ENCODE measurements around the gene WIF1.

Gene WIF1

DNA sequence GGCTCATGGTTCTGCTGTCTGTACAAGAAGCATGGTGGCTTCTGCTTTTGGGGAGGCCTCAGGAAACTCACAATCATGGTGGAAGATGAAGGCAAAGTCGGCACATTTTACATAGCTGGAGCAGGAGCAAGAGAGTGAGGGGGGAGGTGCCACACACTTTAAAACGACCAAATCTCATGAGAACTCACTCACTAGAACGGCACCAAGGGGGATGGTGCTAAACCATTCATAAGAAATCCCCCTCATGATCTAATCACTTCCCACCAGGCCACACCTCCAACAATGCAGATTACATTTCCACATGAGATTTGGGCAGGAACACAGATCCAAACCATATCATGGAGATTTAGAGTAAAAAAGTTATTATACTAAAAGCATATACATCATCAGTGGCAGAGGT lies 34.7 kb upstream of the WIF1 start:
- no peaks in the 10 kb centered on the region for H3K36me3 ChIP-seq (ENCODE audit: control insufficient read depth, insufficient read depth, low read length)
- no peak overlapping the region for H3K4me3 ChIP-seq (ENCODE audit: insufficient read depth, low read depth, low read length, poor library complexity, severe bottlenecking)
- H3K27ac ChIP-seq (ENCODE audit: insufficient read depth, low read length, poor library complexity, severe bottlenecking), result no peak overlapping the region
- peaks cover 4% of the 10 kb centered on the region for H3K27me3 ChIP-seq (replicated peaks; ENCODE audit: control insufficient read depth, insufficient read depth, low read length, poor library complexity, severe bottlenecking)
- H3K4me1 ChIP-seq (ENCODE audit: control insufficient read depth, insufficient read depth, low read length, poor library complexity, severe bottlenecking), result peaks cover 7% of the 10 kb centered on the region
- DNase-seq, result no peak
- H3K9me3 ChIP-seq (ENCODE audit: control insufficient read depth, low read length), result no peaks in the 10 kb centered on the region

DNA sequence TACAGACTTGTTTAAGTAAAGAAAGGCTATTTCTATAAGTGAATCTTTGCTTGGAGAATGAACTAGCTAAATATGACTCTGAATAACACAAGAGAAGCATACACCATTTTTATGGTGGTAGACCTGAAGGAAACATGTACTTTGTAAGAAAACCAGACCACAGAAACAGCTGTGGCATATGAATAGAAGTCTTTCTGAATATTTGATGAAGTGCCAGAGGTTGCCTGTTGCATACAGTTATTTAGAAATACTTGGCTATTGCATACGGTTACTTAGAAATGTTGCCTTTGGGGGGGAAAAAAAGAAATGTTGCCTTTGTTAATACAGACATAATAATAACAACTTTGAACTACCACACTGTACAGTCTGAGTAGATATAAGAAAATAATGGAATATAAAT lies 31.5 kb upstream of the WIF1 start:
- DNase-seq, result no peak
- H3K4me1 ChIP-seq (ENCODE audit: control insufficient read depth, insufficient read depth, low read length, poor library complexity, severe bottlenecking), result peaks cover 7% of the 10 kb centered on the region
- H3K36me3 ChIP-seq (ENCODE audit: control insufficient read depth, insufficient read depth, low read length), result no peaks in the 10 kb centered on the region
- H3K4me3 ChIP-seq (ENCODE audit: insufficient read depth, low read depth, low read length, poor library complexity, severe bottlenecking), result no peak overlapping the region
- no peaks in the 10 kb centered on the region for H3K9me3 ChIP-seq (ENCODE audit: control insufficient read depth, low read length)
- no peak overlapping the region for H3K27ac ChIP-seq (ENCODE audit: insufficient read depth, low read length, poor library complexity, severe bottlenecking)
- peaks cover 4% of the 10 kb centered on the region for H3K27me3 ChIP-seq (replicated peaks; ENCODE audit: control insufficient read depth, insufficient read depth, low read length, poor library complexity, severe bottlenecking)

DNA sequence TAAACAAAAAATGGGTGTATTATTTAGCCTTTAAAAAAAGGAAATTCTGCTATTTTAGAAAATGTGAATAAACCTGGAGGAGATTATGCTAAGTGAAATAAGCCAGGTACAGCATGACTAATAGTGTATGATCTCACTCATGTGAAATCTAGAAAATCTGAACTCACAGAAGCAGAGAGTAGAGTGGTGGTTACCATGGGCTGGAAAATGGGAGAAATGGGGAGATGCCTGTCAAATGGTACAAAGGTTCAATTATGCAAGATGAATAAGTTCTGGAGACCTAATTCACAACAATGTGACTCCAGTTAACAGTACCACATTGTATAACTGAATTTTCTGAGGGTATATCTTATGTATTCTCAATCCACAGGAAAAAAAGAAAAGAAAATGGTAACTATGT lies 30.9 kb upstream of the WIF1 start:
- peaks cover 7% of the 10 kb centered on the region for H3K4me1 ChIP-seq (ENCODE audit: control insufficient read depth, insufficient read depth, low read length, poor library complexity, severe bottlenecking)
- no peak for DNase-seq
- no peaks in the 10 kb centered on the region for H3K36me3 ChIP-seq (ENCODE audit: control insufficient read depth, insufficient read depth, low read length)
- H3K9me3 ChIP-seq (ENCODE audit: control insufficient read depth, low read length), result no peaks in the 10 kb centered on the region
- no peak overlapping the region for H3K27ac ChIP-seq (ENCODE audit: insufficient read depth, low read length, poor library complexity, severe bottlenecking)
- no peak overlapping the region for H3K4me3 ChIP-seq (ENCODE audit: insufficient read depth, low read depth, low read length, poor library complexity, severe bottlenecking)
- peaks cover 4% of the 10 kb centered on the region for H3K27me3 ChIP-seq (replicated peaks; ENCODE audit: control insufficient read depth, insufficient read depth, low read length, poor library complexity, severe bottlenecking)

DNA sequence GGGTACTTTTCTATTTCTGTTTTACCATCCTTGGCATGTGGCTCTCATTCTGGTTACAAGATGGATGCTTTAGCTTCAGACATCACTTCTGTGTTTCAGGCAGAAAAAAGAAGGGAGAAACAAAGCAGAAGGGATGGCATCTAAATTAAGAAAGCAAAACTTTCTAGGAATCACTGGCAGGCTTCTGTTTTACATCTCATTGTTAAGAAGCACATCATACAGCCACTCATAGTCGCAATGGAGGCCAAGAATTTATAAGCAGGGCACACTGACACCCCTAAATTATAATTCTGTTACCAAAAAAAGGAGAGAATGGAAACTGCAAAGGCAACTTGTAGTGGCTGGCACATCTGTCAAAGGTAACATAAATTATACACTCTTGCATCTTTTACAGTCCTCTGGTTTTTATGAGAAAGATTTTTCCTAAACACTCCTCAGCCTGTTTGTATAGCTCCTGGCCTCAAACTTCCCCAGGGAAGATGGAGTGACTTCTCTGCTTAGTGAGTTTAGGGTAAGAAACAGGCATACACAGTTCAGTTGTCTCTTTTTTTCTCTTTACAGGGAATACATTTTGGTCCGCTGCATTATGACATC lies 26.3 kb upstream of the WIF1 start:
- Histone ChIP-seq H3K9me3 (ENCODE audit: control insufficient read depth, low read length) (no peaks in the 10 kb centered on the region), H3K4me3 (ENCODE audit: insufficient read depth, low read depth, low read length, poor library complexity, severe bottlenecking) (no peak overlapping the region), H3K36me3 (ENCODE audit: control insufficient read depth, insufficient read depth, low read length) (no peaks in the 10 kb centered on the region), H3K4me1 (ENCODE audit: control insufficient read depth, insufficient read depth, low read length, poor library complexity, severe bottlenecking) (no peaks in the 10 kb centered on the region), H3K27me3 (replicated peaks; ENCODE audit: control insufficient read depth, insufficient read depth, low read length, poor library complexity, severe bottlenecking) (peaks cover 4% of the 10 kb centered on the region), H3K27ac (ENCODE audit: insufficient read depth, low read length, poor library complexity, severe bottlenecking) (no peak overlapping the region)
- no peak for DNase-seq

DNA sequence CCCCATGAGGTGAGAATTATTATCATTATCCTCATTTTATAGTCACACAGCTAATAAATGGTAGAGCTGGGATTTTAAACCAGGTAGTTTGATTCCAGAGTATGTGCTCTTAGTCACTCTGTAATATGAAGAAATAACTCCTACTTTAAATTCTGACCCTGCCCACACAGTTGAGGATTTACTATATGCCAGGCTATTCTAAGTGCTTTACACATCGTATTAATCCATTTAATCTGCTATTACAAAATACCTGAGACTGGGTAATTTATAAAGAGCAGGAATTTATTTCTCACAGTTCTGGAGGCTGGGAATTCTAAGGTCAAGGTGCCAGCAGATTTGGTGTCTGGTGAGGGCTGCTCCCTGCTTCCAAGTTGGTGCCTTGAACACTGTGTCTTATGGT lies 19.6 kb upstream of the WIF1 start:
- H3K9me3 ChIP-seq (ENCODE audit: control insufficient read depth, low read length), result no peaks in the 10 kb centered on the region
- no peaks in the 10 kb centered on the region for H3K27me3 ChIP-seq (replicated peaks; ENCODE audit: control insufficient read depth, insufficient read depth, low read length, poor library complexity, severe bottlenecking)
- H3K27ac ChIP-seq (ENCODE audit: insufficient read depth, low read length, poor library complexity, severe bottlenecking), result no peak overlapping the region
- no peak for DNase-seq
- no peaks in the 10 kb centered on the region for H3K4me1 ChIP-seq (ENCODE audit: control insufficient read depth, insufficient read depth, low read length, poor library complexity, severe bottlenecking)
- H3K36me3 ChIP-seq (ENCODE audit: control insufficient read depth, insufficient read depth, low read length), result no peaks in the 10 kb centered on the region
- H3K4me3 ChIP-seq (ENCODE audit: insufficient read depth, low read depth, low read length, poor library complexity, severe bottlenecking), result no peak overlapping the region

DNA sequence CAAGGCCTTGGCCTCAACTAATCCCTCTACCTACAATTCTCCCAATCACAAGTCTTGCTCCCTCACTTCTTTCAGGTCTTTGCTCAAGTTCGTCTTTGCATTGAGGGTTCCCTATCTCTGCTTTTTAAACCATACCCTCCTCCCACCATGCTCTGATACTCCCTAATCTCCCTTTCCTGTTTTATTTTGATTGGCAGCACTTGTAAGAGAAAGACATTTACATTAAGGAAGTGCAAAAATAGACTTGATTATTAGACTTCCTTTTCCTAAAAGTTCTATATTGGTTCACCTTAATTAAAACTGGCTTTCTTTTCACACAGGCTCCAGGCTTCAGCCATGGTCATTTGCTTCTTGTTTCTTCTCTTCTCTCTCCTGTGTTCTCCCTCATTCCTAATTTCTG lies 18.3 kb upstream of the WIF1 start:
- H3K36me3 ChIP-seq (ENCODE audit: control insufficient read depth, insufficient read depth, low read length), result no peaks in the 10 kb centered on the region
- no peak overlapping the region for H3K27ac ChIP-seq (ENCODE audit: insufficient read depth, low read length, poor library complexity, severe bottlenecking)
- H3K4me3 ChIP-seq (ENCODE audit: insufficient read depth, low read depth, low read length, poor library complexity, severe bottlenecking), result no peak overlapping the region
- DNase-seq, result no peak
- no peaks in the 10 kb centered on the region for H3K27me3 ChIP-seq (replicated peaks; ENCODE audit: control insufficient read depth, insufficient read depth, low read length, poor library complexity, severe bottlenecking)
- no peaks in the 10 kb centered on the region for H3K9me3 ChIP-seq (ENCODE audit: control insufficient read depth, low read length)
- no peaks in the 10 kb centered on the region for H3K4me1 ChIP-seq (ENCODE audit: control insufficient read depth, insufficient read depth, low read length, poor library complexity, severe bottlenecking)

DNA sequence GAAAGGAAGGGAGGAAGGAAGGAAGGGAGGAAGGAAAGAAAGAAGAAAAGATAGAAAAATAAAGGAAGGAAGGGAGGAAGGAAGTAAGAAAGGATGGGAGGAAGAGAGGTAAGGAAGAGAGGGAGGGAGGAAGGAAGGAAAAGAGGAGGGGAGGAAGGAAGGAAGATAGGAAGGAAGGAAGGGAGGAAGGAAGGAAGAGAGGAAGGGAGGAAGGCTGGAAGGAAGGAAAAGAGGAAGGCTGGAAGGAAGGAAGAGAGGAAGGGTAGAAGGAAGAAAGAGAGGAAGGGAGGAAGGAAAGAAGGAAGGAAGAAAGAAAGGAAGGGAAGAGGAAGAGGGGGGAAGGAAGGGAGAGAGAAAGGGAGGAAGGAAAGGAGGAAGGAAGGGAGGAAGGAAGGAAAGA lies 12.8 kb upstream of the WIF1 start:
- no peaks in the 10 kb centered on the region for H3K9me3 ChIP-seq (ENCODE audit: control insufficient read depth, low read length)
- no peaks in the 10 kb centered on the region for H3K4me1 ChIP-seq (ENCODE audit: control insufficient read depth, insufficient read depth, low read length, poor library complexity, severe bottlenecking)
- no peak for DNase-seq
- H3K4me3 ChIP-seq (ENCODE audit: insufficient read depth, low read depth, low read length, poor library complexity, severe bottlenecking), result no peak overlapping the region
- H3K27me3 ChIP-seq (replicated peaks; ENCODE audit: control insufficient read depth, insufficient read depth, low read length, poor library complexity, severe bottlenecking), result no peaks in the 10 kb centered on the region
- no peaks in the 10 kb centered on the region for H3K36me3 ChIP-seq (ENCODE audit: control insufficient read depth, insufficient read depth, low read length)
- no peak overlapping the region for H3K27ac ChIP-seq (ENCODE audit: insufficient read depth, low read length, poor library complexity, severe bottlenecking)

DNA sequence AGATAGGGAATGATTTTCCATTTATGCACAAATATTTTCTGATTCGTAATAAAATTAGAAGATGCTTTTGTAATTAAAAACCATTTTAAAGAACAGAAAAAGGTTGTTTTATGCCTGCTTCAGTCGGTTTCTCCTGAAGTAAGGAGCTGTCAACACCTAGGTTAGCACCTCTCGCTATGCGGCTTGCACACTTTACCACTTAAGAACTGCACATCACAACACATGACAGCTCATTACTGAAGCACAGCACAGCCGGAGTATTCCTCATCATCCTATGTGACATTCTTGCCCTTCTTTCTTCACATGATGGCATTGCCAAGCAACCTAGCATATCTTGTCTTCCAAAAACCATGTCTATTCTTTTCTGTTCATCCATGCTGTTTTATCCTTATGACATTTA lies 5.4 kb upstream of the WIF1 start:
- no peak for DNase-seq
- no peak overlapping the region for H3K4me3 ChIP-seq (ENCODE audit: insufficient read depth, low read depth, low read length, poor library complexity, severe bottlenecking)

DNA sequence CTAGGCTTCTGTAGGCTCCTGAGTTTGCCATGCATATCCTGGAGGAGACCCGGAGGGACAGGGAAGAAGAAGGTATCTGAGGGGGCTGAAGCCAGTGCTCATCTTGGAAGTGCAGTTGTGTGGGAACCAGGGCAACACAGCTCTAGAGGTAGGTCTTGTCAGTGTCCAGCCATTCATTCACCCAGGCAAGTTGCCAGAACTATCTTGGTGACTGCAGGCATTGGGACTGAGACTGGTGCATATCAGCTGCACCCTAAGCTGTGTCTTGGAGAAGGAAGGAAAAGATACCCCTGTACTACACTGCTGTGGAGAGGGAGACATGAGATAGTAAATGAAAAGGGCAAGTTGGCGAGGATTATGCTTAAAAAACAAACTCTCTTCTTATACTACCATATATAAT lies 4.9 kb upstream of the WIF1 start:
- no peak for DNase-seq
- Histone ChIP-seq H3K27ac (ENCODE audit: insufficient read depth, low read length, poor library complexity, severe bottlenecking) (no peak overlapping the region), H3K4me3 (ENCODE audit: insufficient read depth, low read depth, low read length, poor library complexity, severe bottlenecking) (no peak overlapping the region), H3K36me3 (ENCODE audit: control insufficient read depth, insufficient read depth, low read length) (no peaks in the 10 kb centered on the region), H3K27me3 (replicated peaks; ENCODE audit: control insufficient read depth, insufficient read depth, low read length, poor library complexity, severe bottlenecking) (peaks cover 15% of the 10 kb centered on the region), H3K9me3 (ENCODE audit: control insufficient read depth, low read length) (no peaks in the 10 kb centered on the region), H3K4me1 (ENCODE audit: control insufficient read depth, insufficient read depth, low read length, poor library complexity, severe bottlenecking) (peaks cover 3% of the 10 kb centered on the region)

More for the DNA sequence above, 5.4 kb upstream of the WIF1 start:
- H3K4me1 ChIP-seq (ENCODE audit: control insufficient read depth, insufficient read depth, low read length, poor library complexity, severe bottlenecking), result no peaks in the 10 kb centered on the region
- H3K36me3 ChIP-seq (ENCODE audit: control insufficient read depth, insufficient read depth, low read length), result no peaks in the 10 kb centered on the region
- H3K9me3 ChIP-seq (ENCODE audit: control insufficient read depth, low read length), result no peaks in the 10 kb centered on the region
- H3K27me3 ChIP-seq (replicated peaks; ENCODE audit: control insufficient read depth, insufficient read depth, low read length, poor library complexity, severe bottlenecking), result peaks cover 10% of the 10 kb centered on the region
- H3K27ac ChIP-seq (ENCODE audit: insufficient read depth, low read length, poor library complexity, severe bottlenecking), result no peak overlapping the region

DNA sequence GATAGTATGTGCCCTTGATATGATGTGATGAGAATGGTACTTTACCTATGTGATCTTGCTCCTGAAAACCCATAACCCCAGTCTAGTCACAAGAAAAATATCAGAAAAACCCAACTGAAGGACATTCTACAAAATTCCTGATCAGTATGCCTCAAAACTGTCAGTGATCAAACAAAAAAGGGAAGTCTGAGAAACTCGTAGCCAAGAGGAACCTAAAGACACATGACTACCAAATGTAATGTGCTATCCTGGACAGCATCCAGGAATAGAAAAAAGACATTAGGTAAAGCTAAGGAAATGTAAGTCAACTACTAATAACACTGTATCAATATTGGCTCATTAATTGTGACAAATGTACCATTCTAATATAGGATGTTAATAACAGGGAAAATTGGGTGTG lies 4.1 kb upstream of the WIF1 start:
- H3K9me3 ChIP-seq (ENCODE audit: control insufficient read depth, low read length), result no peaks in the 10 kb centered on the region
- no peak overlapping the region for H3K4me3 ChIP-seq (ENCODE audit: insufficient read depth, low read depth, low read length, poor library complexity, severe bottlenecking)
- DNase-seq, result no peak
- H3K27ac ChIP-seq (ENCODE audit: insufficient read depth, low read length, poor library complexity, severe bottlenecking), result no peak overlapping the region
- peaks cover 6% of the 10 kb centered on the region for H3K4me1 ChIP-seq (ENCODE audit: control insufficient read depth, insufficient read depth, low read length, poor library complexity, severe bottlenecking)
- peaks cover 22% of the 10 kb centered on the region for H3K27me3 ChIP-seq (replicated peaks; ENCODE audit: control insufficient read depth, insufficient read depth, low read length, poor library complexity, severe bottlenecking)
- H3K36me3 ChIP-seq (ENCODE audit: control insufficient read depth, insufficient read depth, low read length), result no peaks in the 10 kb centered on the region

Data from effector memory CD4-positive, alpha-beta T cell (primary cell).